ENCODE results near the gene ZNF618.
A peak's percentile ranks its signal among the peaks of the same experiment; 100 is the strongest.

The ZNF618 gene

DNA sequence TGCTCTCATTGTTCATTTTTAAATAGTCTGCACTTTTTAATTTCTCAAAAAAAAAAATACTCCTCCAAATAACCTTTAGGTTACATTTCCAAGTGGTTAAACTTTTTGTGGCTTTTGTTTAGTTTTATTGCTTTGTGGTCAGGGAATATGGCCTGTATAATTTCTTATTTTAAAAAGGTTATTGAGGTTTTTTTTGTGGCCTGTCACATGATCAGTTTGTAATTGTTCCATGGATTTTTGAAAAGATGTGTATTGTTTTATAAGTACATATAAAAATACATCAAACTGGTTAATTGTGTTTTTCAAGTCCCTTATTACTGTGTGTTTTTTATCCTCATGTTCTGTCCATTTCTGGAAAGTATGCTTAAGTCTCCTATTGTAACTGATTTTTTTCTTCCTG is 64.0 kb downstream of the ZNF618 start:
- DNase-seq: no peak

GRCh38 chr9:113941056-113941455 is 64.9 kb downstream of the ZNF618 start:
- DNase-seq: no peak

- DNase-seq: no peak
Measured at GRCh38 chr9:113941526-113941925, 65.4 kb downstream of the ZNF618 start.

GRCh38 chr9:113943112-113944009 is 67.3 kb downstream of the ZNF618 start:
- DNase-seq: no peak

GRCh38 chr9:113945784-113946183 is 69.7 kb downstream of the ZNF618 start:
- no peak for DNase-seq

GRCh38 chr9:113946496-113947115 is 70.5 kb downstream of the ZNF618 start:
- no peak for DNase-seq

DNA sequence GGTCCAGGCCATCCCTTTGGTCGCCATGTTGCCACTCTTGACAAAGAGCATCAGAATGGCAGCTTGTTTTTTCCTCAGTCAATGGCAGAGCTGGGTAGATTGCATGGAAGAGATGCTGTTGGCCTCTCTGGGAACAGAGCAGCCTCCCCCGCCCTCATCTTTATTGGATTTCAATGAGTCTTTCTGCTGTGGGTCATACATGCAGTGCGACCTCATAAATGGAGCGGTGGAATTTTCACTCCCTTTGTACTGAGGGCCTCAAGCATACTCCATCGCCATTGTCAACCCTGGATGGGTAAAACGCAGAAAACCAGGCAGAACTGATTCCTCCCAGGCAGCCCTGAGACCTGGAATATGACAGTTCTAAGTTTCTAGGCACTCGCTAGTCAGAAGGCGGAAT is 71.8 kb downstream of the ZNF618 start:
- DNase-seq: no peak

DNA sequence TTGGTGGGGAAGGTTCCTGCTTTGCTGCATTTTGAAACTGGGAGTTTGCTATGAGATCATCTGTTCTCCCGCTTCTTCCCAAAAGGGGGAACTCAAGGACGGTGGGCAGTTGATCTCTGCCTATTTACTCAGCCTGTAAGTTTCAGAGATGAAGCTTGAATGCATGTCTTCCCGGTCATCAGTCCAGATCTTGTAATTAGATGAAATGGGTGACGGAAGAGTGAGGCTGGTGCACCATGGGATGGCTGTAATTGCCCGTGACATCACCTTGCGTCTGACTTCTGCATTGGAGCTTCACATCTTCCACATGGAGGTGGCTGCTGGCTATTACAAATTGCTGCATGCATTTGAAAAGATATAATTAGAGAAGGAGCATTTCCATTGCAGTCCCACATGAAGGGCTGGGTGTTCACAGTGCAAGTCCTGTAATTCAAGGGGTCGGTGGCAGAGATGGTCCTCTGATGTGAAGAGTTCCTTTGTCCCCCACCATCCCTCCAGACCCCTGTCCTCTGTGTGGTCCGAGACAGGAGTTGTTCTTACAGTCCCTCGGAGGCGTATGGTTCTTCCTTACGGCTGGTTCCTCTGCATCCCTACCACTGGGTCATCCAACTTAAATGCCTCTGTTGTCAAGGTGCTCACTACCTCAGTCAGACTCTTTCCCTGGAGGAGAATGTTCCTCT is 72.9 kb downstream of the ZNF618 start:
- DNase-seq: no peak

- no peak for DNase-seq
Measured at GRCh38 chr9:113949571-113950078, 73.5 kb downstream of the ZNF618 start.

GRCh38 chr9:113950195-113951031 is 74.3 kb downstream of the ZNF618 start:
- no peak for DNase-seq

DNA sequence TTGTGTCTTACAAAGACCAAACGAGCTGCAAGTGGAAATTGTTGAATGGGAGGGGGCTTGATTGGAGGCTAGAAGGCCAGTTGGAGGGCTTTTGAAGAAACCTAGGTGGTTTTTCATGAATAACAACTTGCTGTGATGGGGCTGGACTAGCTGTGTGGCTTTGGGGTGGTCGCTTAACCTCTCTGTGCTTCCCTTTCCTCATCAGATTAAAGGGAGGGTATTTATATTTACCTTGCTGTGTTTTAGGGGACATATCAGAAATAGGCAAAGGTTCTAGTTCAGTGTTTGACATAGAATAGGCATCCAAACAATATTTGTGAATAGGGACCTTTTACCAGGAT is 74.9 kb downstream of the ZNF618 start:
- DNase-seq: no peak

- no peak for DNase-seq
Measured at GRCh38 chr9:113952676-113953075, 76.6 kb downstream of the ZNF618 start.

GRCh38 chr9:113953531-113953930 is 77.4 kb downstream of the ZNF618 start:
- DNase-seq: no peak

DNA sequence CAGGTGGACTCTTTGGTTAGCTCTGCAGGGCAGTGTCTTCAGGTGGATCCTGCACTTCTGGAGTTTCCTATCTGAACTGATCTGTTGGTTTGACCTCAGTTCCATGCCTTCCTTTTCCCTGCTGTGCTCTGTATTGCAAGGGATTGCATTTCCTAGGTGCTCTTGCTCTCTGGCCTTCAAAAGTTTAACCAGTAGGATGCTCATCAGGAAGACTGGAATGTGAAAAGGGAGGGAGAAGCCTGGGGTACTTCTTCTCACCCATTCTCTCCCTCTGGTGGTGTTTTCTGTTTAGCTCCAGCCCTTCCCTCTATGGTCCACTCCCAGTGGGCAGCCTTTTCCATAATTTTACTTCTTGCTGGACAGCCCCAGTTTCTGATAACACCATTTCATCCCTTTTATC is 78.5 kb downstream of the ZNF618 start:
- DNase-seq: no peak

DNA sequence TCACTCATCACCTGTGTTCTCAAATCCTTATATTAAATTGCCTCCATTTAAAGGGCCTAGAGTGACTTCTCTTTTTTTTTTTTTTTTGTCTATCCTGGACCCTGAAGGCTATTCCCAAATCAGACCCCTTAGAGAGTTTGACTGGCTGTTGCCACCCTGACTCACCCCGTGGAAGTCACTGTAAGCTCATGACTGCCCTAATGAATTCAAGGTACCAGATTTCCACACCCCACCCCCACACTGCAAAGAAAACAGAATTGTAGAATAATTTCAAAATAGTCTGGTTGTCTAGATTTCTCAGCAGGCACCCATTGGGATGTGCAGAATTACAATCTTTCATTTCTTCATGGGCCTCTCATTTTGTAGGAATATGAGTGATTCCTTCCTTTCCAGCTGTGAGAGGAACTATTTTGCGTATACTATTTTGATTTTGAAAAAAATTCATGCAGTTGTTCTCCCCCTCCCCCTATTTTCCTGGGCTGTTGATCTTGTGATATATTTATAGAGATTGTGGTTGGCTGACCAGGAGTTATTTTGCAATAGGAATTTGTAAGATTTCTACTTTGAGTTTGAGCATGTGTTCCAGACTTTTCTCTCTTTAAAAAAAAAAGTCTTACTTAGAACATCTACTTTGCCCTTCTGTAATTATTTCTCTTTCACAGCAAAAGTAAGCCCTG is 79.1 kb downstream of the ZNF618 start:
- no peak for DNase-seq

GRCh38 chr9:113956901-113957300 is 80.8 kb downstream of the ZNF618 start:
- no peak for DNase-seq

- DNase-seq: no peak
Measured at GRCh38 chr9:113957351-113957750, 81.2 kb downstream of the ZNF618 start.

DNA sequence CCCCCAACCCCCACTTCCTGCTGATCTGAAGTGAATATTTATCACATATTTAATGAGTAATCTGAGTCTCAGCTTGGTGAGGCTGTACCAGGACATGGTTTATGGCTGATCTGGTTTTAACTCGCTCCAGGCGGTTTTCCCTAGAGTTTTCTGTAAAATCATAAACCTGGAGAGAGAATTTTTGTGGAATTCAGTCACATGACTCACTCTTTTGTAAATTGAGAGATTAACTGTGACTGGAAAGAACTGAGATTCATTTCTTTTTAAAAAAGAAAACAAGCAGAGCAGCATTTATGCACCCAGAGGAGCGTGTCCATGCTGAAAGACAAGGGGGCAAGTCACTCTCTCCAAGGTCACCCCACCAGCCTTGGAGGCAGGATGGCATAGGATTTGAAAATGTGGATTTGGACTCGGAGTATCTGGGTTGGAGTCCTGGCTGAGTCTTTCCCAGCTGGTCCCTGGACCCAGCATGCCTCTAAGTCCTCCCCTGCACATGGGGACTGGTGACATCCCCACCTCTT is 81.8 kb downstream of the ZNF618 start:
- no peak for DNase-seq

- no peak for DNase-seq
Measured at GRCh38 chr9:113958556-113958955, 82.4 kb downstream of the ZNF618 start.

GRCh38 chr9:113960768-113961167 is 84.7 kb downstream of the ZNF618 start:
- DNase-seq: no peak

- no peak for DNase-seq
Measured at GRCh38 chr9:113962396-113962795, 86.3 kb downstream of the ZNF618 start.

- peak; percentile 35 for DNase-seq
Measured at GRCh38 chr9:113963017-113963620, 87.0 kb downstream of the ZNF618 start.
